Right renal pelvis (tissue), 4 donors: Measurements from ENCODE around the gene SFXN5. TPM values are rescaled to one million over a fixed set of nuclear protein-coding genes. Genes with fewer than 3 reads are reported as not detected.
"Not testable (repeated sequence)": the region's sequence is repeated elsewhere in the genome, so short reads cannot be mapped to it uniquely, and the experiment has no call there.

Experiments
- DNase-seq, 4 donors: peaks; one replicate each; pipeline ENCODE4 v3.0.0-alpha.2; 2013; ENCODE audit warnings: low read depth in 4 of 4, low spot score in 3 of 4, missing footprints in 1 of 4
- polyA plus RNA-seq, 4 donors: library from polyadenylated mRNA; unstranded; fragments of 120-200 nt; gene quantifications; one replicate each; pipeline ENCODE4 v1.2.1, GENCODE V29; 2013; ENCODE audit not compliant: insufficient read length in 4 of 4

The SFXN5 gene
- polyA plus RNA-seq, 4 donors = 25.9 to 32.6 (median 26.9) TPM

DNA sequence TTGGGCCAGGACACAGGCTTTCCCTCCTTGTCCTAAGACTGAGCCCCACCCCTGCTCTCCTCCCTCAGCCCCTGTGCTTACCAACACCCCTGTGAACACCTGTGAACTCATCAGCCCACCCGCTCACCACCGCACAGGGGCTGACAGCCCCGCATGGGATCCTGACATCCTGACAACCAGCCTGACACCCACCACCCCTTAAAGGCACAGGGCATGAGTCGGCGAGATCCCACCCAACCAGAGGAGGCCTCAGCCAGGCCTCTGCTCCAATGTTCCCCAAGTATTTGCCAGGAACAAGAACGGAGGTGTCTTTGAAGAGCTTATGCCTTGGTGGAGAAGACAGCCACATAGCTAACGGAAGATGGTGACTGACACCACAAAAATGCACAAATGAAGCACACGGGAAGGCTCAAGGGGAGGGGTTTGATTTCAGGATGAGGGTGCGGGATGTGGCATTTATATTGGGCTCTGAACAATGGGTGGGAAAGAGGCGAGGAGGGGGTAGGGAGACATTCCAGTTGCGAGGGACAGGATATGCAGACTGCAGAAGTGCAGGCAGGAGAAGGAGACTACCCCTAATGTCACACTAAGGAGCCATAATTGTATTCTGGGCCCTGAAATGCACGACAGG lies 30.2 kb upstream of the SFXN5 start:
- DNase-seq = no peak

DNA sequence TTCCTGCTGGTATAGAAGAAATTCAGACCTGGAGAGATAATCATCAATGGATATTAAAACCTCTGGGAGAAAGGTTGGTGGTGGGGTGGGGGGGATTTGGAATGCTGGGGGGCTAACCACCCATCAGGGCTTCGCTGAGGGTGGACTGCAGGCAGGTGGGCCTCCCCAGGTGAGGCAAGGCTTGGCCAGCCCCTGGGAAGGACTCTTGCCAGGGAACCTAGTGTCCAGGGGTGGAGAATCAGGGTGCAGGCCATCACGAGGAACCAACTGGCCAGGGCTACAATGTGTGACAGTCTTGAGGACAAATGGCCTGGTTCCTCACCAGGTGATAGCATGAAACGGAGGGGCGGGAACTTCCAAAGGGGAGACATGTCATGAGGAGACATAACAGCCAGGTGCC lies 29.4 kb upstream of the SFXN5 start:
- DNase-seq = no peak

DNA sequence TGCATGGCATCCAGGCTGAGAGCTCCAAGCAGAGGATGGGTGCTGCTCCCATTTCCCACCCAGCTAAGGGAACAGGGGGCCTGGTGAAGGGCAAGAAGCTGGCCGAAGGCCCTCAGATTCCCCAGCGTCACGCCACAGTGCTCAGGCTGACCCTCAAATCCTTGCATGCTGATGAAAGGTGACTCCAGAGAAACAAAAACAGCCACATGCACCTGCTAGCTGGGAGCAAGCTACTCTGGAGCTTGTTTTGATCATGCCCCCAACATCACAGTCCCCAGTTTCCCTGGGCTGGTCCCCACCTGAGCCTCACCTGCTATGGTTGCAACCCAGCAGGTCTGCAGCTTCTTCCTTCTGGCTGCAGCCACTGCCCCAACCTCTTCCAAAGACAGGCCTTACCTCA lies 28.0 kb upstream of the SFXN5 start:
- DNase-seq = no peak

DNA sequence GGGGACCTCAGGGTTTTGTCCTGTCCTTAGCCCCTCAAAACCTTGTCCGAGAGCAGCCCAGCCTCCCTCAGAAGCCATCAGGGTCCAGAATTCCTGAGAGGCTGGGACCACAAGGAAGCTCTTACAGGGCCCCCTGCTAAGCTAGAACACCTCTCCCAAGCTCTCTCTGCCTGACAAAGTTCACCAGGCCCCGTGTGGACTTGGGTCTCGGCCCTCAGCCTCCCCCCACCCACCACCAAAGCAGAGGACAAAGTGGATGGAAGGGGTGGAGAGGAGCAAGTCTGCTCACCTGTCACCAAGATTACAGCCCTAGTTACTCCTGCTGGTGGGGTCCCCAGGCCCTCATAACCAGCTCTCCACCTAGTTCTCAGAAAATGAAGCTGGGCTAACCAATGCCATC lies 24.4 kb upstream of the SFXN5 start:
- DNase-seq = no peak

DNA sequence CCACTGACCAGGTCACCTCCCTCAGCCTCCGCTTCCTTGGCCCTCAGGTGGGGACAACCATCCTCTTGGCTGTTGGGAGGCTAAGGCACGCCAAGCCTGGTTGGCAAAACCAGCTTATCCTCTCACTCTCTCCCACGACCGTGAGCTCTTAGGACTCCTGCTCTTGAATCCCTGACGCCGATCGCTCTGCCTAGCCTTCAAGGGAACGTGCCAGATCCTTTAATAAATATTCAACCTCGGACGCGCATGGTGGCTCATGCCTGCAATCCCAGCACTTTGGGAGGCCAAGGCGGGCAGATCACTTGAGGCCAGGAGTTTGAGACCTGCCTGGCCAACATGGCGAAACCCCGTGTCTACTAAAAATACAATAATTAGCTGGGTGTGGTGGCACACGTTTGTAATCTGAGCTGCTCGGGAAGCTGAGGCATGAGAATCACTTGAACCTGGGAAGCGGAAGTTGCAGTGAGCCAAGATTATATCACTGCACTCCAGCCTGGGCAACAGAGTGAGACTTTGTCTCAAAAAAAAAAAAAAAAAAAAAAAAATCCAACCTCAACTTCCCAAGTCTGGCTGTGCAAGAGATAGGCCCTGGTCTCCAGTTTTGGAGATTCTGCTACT lies 22.2 kb upstream of the SFXN5 start:
- not testable (repeated sequence) for DNase-seq

DNA sequence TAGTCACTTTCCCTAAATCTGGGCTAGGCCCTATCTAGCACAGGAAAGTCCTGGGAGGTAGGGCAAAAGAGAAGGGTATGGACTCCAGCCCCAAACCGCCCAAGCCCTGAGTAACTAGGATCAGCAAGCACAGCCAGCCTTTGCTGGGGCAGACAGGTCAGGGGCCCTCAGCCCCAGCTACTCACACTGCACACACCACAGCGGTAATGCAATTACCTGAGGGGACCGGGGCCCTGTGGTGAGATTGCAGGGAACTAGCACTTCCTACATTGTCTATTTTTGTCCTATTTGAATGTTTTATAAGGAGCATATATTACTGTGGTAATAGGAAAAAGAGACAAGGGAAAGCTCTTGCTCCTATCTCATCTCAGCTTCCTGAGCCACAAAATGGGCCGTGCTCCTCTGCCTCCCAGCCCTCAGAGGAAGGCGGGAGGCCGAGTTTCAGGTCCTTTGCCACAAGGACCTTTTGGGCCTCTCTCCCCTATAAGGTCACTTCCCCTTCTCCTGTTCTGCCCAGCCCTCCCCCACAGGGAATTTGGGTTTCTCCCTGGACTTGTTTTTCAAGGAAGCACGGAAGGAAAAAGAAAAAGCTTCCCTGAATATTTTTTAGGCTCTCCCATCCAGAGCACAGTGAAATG lies 20.8 kb upstream of the SFXN5 start:
- no peak for DNase-seq

DNA sequence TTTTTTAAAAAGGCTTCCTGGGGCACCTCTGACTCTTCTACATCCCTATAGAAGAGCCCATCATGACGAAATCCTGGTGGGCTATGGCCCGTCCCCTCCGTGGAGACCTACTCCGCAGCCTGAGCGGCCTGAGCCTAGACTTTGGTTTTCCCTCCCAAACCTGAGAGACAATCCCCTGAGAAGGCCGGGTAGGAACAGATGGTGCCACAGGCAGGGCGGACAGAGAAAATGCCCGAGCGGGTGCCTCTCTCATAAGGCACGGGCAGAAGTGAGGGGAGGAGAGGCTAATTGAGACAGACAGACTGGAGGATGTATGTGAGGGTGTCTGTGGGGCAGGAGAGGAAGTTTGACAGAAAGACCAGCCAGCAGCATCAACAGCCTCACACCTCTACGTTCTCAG lies 20.2 kb upstream of the SFXN5 start:
- no peak for DNase-seq

DNA sequence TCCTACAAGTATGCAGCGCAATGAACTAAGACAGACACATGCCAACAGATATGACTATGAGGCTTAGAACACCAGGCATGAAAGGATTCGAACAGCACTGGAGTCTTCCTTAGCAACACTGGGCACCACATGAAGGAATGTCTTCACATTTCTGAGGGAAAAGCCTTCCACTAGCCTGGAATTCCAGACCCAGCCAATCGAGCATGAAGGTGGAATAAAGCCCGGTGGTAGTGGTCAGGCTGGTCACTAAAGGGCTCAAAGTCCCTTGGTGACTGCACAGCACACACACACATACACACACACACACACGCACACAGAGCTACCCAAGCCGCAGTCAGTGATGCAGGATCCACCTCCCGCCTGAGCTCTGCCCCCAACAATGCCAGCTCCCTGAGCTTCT lies 19.7 kb upstream of the SFXN5 start:
- no peak for DNase-seq

DNA sequence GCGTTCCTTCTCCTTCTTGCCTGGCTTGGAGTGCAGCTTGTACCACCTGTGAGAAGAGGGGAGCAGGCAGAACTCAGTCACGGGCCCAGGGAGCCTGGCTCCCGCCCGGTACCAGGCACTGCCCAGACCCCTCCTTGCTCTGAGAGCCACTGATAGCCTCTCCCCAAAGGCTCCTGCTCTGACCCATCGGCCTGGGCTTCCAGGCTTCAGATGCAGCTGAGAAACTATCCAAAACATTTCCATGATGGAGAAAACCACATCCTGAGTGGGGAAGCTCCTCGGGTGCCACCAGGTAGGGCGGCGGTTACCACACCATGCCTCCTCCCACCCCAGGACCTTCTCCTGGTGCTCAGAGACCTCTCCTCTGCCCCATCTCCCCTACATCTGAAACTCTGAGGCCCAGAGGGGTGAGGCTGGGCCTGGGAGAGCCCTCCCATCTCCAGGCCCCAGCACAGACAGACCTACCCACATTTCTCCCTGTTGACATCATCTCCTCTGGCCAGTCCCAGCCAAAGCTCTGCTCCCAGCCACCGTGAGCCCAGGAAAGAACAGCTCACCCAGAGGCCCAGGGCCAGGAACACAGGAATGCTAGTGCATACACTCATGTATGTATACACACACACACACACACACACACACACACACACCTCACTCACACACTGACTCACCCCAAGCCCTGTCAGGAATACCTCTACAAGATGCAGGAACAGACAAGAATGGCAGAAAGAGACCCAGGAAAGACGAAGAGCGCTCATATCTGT lies 17.9 kb upstream of the SFXN5 start:
- no peak for DNase-seq

DNA sequence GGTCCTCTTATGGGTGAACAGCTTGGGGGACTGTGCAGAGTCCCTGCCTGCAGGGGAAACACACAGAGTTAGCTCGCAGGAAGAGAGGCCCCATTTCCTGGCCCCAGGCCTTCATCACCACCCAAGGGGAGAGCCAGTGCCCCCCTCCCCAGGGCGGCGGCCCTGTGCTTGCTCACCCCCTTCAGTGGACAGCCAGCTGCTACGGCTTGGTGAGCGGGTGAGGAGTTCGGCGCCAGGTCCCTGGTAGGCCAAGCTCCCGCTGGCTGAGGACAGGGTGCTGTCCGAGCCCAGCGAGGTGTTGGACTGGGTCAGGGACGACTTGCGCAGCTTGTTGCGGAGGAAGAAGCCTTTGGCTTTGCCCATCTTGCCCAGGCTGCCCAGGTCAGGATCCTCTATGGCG lies 17.2 kb upstream of the SFXN5 start:
- DNase-seq = no peak

DNA sequence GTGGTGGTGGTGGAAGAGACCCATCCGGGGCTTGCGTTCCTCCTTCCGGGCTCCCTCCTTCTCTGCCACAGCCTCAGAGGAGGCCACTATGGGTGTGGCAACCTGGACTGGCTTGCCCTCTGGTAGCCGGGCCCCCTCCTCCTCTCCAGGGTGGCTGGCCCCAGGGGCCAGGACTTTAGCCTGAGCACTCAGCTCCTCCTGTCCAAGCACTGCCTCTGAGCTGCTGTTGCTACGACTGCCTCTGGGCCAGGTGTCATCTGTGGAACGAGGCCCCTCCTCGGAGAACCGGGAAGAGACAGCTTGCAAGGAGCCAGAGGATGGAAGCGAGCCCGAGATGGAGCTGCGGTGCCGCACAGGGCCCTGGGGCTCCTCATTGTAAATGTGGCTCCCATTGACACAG lies 16.7 kb upstream of the SFXN5 start:
- no peak for DNase-seq

DNA sequence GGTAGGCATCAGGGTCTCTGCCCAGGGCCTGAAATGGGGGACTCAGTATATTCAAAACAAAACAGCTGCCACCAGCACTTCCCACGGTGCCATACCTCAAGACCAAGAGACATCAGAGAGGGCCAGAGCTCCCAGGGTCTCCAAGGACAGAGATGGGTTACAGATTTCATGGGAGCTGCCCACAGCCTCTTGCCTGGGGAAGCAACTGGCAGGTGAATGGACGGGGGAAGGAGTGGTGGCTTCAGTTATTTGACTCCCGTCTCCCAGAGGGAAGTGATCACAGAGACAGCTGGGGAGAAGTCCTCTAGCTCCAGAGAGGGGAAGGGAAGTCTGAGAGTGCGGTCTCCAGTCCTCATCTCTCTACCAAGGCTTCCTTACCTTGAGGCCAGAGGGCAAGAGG lies 15.8 kb upstream of the SFXN5 start:
- no peak for DNase-seq

DNA sequence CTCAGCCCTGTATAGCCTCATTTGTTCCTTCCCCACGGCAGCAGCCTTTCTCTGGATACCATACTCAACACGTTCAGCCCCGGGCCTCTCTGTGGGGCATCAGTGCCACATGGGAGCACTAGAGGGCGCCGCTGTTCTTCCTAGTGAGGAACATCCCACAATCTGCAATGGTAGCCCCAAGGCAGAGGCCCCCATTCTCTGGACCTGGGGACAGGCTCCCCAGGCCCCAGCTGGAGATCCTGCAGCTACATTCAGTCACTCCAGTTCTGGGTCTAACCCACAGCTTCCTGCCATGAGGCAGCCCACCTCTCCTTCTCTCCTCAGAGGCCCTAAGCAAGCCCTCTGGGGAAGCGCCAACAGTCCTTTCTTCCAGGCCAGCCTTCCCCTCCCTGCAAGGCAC lies 14.2 kb upstream of the SFXN5 start:
- DNase-seq = peak in 1 of 4 donors; percentile 68

DNA sequence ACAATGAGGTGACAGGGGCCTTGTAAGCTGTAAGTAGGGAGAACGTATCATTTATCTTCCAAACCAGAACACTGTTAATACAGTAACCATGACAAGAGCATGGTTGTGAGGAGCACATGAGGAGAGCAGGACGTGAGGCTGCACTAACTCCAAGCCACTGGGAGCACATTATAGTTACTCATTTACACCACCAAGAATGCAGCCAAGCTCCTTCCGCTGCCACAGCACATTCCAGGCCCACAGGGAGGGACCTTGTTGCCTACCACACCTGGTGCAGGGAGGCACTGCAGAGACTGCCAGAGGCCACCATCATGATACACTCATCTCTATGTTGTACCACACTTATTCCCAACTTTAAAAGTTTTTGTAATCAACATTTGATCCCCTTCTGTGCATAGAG lies 13.5 kb upstream of the SFXN5 start:
- no peak for DNase-seq

DNA sequence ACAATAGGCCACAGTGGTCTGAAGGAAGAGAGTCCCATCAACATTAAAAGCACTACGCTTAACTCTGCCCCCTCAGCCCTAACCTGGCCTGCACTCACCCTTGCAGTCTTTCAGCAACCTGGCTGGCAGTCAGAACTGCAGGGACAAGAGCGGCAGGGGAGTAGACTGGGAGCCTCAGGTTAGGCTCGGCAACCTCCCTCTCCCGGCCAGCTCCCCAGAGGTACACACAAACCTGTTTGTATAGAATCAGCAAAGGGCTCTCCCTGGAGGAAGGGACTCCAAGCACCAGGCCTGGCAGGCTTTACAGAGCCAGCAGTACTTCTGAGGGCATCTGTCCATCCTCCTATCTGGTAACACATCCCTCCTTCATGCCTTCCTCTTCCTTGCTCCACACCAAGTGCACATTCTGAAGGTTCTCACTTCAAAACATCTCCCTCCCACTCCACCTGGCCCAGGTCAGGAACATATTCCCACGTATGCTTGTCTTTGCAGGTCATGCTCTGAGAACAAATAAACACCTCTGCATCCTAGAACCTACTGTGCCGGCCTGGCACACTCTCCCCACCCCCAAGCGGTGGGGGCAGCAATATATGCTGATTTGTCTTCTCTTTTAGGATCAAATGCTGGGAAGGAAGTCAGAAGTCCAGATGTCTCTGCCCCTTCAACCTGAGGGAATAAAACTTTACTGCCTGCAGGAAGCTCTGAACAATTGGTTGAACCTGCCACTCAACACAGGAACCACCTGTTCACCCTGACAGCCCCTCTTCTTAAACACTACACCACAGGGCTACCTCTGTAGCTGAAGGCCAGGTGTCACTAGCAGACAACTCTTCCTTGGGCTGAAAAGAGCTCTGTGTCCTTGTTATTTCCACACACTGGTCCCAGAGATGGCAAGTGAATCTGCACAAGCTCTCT lies 12.6 kb upstream of the SFXN5 start:
- DNase-seq = no peak

DNA sequence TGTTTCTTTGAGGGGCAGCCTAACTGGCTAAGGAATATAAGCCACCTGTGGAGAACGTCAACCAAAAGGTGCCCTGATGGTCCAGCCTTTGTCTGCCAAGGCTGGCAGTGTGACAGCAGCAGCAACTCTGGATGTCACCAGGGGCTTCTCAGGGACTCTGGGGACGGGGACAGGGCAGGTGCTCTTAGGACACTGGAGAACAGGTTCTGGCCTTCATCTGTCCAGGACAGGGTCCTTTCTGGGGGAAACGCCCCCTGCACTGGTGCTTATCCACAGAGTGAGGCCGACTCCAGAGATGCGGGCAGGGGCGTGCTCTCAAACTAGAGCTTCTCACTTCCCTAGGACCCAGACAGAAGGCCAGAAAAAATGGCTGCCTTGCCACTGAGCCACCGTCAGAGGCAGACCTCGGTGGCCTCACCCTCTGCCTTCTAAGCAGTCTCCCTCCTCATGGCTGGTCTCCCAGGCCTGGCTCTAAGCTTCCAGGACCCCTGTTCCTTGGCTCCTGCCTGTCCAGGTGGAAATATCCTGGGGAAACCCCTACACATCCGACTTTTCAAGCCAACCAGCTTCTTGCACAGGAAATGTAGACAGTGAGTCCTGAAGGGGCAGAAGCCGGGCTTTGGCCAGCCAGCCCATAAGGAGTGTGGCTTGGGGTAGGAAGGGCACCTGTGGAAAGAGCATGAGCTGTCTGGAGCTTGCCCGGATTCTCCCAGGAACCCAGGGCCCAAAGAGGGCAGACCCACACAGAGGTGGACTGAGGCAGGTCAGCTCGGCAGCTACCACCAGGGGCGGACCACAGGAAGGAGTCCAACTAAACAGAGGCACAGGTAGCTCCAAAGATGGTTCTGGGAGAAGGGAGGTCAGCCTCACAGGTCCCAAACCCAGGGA lies 11.3 kb upstream of the SFXN5 start:
- DNase-seq = no peak

DNA sequence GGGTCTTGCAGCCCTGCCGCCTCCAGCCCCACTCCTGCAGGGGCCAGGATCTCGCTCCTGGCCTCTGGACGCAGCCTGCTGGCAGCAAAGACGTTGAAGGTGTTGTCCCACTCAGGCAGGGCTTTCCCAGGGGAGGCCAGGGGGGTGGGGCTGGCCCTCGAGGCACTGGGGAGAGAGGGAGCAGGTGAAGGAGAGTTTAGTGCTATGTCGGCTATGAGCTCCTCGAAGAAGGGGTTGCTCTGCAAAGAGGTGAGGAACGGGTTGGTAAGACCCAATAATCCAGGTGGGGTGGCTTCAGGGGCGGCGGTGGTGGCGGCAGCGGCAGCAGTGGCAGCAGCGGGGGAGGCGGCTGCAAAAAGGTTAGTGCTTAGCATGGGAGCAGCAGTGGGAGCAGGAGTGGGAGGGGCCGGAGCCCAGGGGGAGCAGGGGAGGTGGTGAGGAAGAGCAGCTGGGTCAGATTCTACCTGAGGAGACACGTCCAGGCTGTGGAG lies 9.7 kb upstream of the SFXN5 start:
- no peak for DNase-seq

DNA sequence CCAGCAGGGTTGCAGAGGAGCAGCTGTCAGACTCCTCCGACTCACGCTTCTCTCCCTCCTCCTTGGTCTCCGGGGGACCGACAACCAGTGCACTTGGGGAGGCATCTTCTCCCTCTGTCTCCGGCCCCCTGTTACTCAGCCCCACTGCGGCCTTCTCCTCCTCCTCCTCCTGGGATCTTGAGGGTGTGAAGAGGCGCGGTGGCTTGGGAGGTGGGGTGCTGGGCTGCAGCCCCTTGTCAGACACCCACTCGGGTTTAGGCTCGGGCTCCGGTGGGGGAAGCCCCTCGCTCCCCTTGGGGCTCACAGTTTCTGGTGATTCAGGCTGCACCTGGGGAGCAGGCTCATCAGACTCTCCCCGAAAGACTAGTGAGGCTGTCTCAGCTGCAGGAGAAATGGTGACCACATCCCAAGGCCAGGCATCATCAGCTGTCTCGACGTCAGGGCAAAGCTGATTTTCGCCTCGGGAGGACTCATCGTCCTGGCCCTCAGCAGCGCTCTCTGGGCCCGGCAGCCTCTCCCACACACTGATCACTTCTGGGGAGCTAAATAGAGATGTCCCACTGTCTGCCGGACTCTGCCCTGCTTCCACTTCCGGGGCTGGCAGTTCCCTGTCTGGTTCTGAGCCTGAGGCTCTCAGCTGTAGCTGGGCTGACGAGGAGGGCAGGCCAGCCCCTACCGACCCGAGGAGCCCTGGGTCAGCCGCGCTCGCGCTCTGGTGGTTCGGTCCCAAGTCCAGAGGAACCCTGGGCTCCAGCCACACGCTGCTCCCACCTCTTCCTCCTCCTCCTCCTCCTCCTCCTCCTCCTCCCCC lies 9.0 kb upstream of the SFXN5 start:
- DNase-seq = no peak

DNA sequence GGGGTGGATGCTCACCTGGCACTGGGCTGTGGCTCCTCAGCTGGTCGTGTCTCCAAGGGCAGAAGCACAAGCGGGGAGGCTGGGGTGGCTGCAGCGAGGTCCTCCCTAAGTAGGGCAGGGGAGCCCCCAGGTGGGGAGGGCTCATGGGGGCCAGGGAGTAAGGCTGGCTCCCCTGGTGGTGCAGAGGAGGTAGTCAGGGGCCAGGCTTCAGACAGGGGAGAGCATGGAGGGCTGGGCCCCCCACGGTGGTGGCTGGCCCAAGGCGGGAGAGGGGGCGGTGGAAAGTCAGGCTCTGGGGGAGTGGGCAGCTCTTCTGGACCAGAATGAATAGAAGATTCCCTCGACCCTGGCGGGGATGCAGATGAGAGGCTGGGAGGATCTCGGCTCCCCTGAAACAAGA lies 8.1 kb upstream of the SFXN5 start:
- no peak for DNase-seq
